ENCODE data around the gene ARHGAP26. TPM values are rescaled to one million over a fixed set of nuclear protein-coding genes. Genes with fewer than 3 reads are reported as not detected.

The ARHGAP26 gene
- total RNA-seq, 1 donor from 2014 or later = 14.1 TPM

GRCh38 chr5:142978252-142978651, 208.1 kb downstream of the ARHGAP26 start:
- Mint-ChIP-seq H3K27me3 (ENCODE audit: unreplicated experiment) (no peaks in the 10 kb centered on the region), H3K4me3 (ENCODE audit: unreplicated experiment) (no peak overlapping the region), H3K4me1 (ENCODE audit: unreplicated experiment) (peaks cover 57% of the 10 kb centered on the region), H3K36me3 (ENCODE audit: unreplicated experiment) (no peaks in the 10 kb centered on the region), H3K9me3 (ENCODE audit: unreplicated experiment) (no peaks in the 10 kb centered on the region), H3K27ac (ENCODE audit: unreplicated experiment) (peak overlapping the region; percentile 91)
- DNase-seq (ENCODE audit: extremely low spot score, unreplicated experiment) = no peak
- TF ChIP-seq CTCF (IDR thresholded peaks at IDR 0.05) = no peak

DNA sequence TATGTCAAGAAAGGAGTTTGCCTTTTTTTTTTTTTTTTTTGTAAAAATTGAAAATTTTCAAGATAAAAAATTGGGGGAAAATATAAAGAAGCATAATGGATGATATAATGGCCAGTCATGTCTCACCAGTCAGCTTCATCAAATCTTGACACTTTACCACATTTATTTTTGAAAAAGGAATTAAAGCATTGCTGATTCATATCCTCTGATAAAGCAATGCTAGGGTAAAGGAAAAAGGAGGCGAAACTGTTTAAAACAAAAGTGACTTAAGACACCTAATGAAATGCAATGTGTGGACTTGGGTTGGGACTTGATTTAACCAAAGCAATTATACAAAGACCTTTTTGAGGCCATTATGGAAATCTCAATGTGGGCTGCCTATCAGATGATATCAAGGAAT, 208.5 kb downstream of the ARHGAP26 start:
- no peak overlapping the region for H3K27ac Mint-ChIP-seq (ENCODE audit: unreplicated experiment)
- H3K4me3 Mint-ChIP-seq (ENCODE audit: unreplicated experiment) = no peak overlapping the region
- TF ChIP-seq CTCF (IDR thresholded peaks at IDR 0.05) = no peak
- DNase-seq (ENCODE audit: extremely low spot score, unreplicated experiment) = no peak
- H3K36me3 Mint-ChIP-seq (ENCODE audit: unreplicated experiment) = no peaks in the 10 kb centered on the region
- no peaks in the 10 kb centered on the region for H3K27me3 Mint-ChIP-seq (ENCODE audit: unreplicated experiment)
- no peaks in the 10 kb centered on the region for H3K9me3 Mint-ChIP-seq (ENCODE audit: unreplicated experiment)
- H3K4me1 Mint-ChIP-seq (ENCODE audit: unreplicated experiment) = peaks cover 53% of the 10 kb centered on the region

DNA sequence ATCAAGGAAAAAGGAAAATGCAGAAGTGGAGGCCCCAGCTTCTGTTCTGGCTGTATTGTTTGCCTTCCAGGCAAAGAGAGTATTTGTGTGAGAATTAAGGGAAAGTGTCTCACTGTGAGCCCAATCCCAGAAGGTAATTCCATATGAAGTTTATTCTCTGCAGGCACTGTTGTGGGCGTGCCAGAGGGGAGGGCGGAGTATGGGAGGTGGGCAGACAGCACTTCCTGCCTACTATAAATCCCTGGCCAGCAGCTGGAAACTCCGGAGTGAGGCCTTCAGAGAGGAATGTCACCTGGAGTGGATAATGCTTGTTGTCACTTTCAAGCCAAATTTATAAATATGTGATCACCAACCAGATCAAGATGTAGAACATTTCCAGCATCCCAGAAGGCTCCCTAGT, 209.5 kb downstream of the ARHGAP26 start:
- DNase-seq (ENCODE audit: extremely low spot score, unreplicated experiment) = no peak
- H3K27me3 Mint-ChIP-seq (ENCODE audit: unreplicated experiment) = no peaks in the 10 kb centered on the region
- H3K4me1 Mint-ChIP-seq (ENCODE audit: unreplicated experiment) = peaks cover 46% of the 10 kb centered on the region
- no peaks in the 10 kb centered on the region for H3K9me3 Mint-ChIP-seq (ENCODE audit: unreplicated experiment)
- no peak overlapping the region for H3K4me3 Mint-ChIP-seq (ENCODE audit: unreplicated experiment)
- H3K36me3 Mint-ChIP-seq (ENCODE audit: unreplicated experiment) = no peaks in the 10 kb centered on the region
- H3K27ac Mint-ChIP-seq (ENCODE audit: unreplicated experiment) = no peak overlapping the region
- TF ChIP-seq CTCF (IDR thresholded peaks at IDR 0.05) = no peak

DNA sequence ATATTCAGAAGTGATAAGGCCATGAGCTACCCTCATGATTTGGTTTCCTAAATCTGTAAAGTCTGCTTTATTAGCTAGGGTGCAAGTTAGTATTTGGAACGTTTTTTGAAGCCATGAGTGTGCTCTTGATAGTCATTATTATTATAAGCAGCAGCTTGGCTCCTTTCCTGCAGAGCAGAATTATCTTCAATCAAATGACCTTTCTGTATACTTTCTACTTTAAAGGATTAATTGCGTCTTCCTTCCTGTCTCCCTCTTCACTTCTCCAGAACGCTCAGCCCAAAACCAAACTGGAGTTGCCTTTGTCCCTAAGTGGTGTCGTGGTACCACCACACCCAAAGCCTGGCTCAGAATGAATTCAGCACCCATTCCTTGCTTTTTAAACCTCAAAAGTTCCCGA, 211.3 kb downstream of the ARHGAP26 start:
- DNase-seq (ENCODE audit: extremely low spot score, unreplicated experiment) = no peak
- Mint-ChIP-seq H3K4me3 (ENCODE audit: unreplicated experiment) (no peak overlapping the region), H3K9me3 (ENCODE audit: unreplicated experiment) (no peaks in the 10 kb centered on the region), H3K27me3 (ENCODE audit: unreplicated experiment) (no peaks in the 10 kb centered on the region), H3K27ac (ENCODE audit: unreplicated experiment) (no peak overlapping the region), H3K36me3 (ENCODE audit: unreplicated experiment) (no peaks in the 10 kb centered on the region), H3K4me1 (ENCODE audit: unreplicated experiment) (peaks cover 41% of the 10 kb centered on the region)
- no peak for TF ChIP-seq CTCF (IDR thresholded peaks at IDR 0.05)

GRCh38 chr5:142981886-142982820, 212.0 kb downstream of the ARHGAP26 start:
- no peak for TF ChIP-seq CTCF (IDR thresholded peaks at IDR 0.05)
- no peaks in the 10 kb centered on the region for H3K27me3 Mint-ChIP-seq (ENCODE audit: unreplicated experiment)
- H3K27ac Mint-ChIP-seq (ENCODE audit: unreplicated experiment) = peak overlapping the region; percentile 29
- no peaks in the 10 kb centered on the region for H3K9me3 Mint-ChIP-seq (ENCODE audit: unreplicated experiment)
- DNase-seq (ENCODE audit: extremely low spot score, unreplicated experiment) = no peak
- H3K36me3 Mint-ChIP-seq (ENCODE audit: unreplicated experiment) = peaks cover 3% of the 10 kb centered on the region
- peaks cover 34% of the 10 kb centered on the region for H3K4me1 Mint-ChIP-seq (ENCODE audit: unreplicated experiment)
- H3K4me3 Mint-ChIP-seq (ENCODE audit: unreplicated experiment) = no peak overlapping the region

Measured in osteocyte (in vitro differentiated cells).